Measurements from ENCODE around the gene KIAA0040.

The KIAA0040 gene

DNA sequence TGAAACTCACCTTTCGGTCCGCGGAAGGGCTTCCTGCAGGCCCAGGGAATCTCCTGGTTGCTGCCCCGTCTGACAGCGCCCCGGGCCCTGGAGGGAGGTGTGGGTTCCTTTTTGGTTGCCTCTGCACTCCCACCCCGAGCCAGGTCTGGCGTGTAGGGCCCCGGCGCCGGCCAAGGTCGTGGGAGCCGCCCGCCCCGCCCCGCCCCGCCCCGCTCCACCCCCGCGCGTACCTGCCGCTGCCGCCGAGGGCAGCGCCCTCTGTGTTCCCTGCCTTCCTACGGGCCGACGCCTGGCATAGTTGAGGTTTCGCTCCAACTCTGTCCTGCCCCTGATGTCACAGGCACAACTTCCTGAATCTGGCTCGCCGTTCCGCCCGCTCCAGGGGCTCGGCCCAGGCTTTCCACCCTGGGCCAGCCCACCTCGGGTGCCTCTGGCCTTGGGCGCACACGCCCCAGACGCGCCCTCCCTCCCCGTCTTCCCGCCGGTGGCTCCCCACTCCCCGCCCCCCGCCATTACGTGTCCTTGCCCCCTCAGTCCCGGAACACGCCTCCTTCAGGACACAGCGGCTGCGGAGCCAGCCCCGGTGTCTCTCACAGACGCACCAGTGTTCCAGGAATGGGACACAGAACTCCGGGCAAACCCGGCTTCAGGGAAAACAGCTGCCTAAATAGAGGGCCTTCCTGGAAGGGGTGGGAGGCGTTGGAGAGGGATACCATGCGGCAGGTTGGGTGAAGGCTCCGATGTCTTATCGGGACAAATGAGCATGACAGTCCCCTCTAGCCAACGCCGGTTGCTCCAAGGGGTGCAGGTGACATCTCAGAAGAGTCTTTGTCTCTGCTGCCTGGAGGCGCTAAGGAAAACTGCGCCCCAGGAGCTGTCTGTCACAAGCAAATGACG, at the start of gene KIAA0040:
Gene KIAA0040, minus strand, starts transcription at position 147 of the 897 bp plus-strand sequence. CDS start 31,763 bp downstream, outside the sequence.
- FAIRE-seq = no peak

DNA sequence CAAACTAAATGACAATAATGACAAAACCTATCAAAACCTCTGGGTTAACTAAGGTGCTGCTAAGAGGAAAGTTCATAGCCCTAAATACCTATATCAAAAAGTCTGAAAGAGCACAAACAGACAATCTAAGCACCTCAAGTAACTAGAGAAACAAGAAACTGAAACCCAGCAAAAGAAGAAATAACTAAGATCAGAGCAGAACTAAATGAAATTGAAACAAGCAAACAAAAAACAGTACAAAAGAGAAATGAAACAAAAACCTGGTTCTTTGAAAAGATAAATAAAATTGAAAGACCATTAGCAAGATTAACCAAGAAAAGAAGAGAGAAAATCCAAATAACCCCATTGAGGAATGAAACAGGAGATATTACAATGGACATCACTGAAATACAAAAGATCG, 44.8 kb upstream of the KIAA0040 start:
- FAIRE-seq = no peak

DNA sequence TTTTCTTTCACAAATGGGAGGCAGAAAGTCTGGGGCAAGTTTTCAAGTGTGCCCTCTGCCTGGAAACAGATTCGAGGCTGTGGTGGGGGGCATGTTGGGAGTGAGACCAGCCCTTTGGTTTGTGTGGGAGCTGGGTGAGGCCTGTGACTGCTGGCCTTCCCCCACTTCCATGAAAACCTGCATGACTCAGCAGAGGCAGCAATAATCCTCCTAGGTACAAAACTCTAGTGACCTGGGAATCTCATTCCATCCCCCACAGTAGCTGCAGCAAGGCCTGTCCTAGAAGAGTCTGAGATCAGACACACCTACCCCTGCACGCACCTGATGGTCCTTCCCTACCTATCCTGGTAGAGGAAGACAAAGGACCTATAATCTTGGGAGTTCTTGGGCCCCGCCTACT, 42.1 kb upstream of the KIAA0040 start:
- FAIRE-seq = no peak

DNA sequence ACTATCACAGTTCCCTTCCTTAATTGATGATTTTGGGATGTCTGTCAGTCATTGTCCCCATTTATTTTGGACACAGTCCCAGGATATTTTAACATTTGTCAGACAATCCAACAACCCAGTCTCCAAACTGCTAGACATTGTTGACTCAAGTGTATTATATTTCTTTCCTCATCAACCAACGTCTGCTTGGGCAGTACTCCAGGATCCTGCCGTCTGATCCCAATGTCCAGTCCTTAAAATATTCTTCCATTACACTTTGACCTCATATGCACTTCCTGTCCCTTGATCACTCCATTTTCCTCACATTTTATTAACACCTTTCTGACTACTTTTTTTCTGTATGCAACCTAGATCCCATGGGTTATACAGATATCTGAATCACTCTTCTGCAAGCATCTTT, 39.8 kb upstream of the KIAA0040 start:
- FAIRE-seq = no peak

DNA sequence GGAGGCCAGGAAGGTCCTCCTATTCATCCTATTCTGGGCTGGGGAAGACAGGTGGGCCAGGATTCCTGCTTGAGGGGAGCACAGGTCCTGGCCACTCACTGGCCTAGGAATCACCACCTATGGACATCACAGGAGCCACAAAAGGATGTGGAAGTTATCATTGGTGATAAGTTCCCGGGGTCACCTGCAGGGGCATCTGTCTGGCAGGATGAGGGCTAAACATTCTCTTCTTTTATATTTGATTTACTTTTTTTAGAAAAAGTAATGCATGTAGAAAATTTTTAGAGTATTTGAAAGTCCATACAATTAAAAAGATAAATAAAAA, 33.2 kb upstream of the KIAA0040 start:
- no peak for FAIRE-seq

DNA sequence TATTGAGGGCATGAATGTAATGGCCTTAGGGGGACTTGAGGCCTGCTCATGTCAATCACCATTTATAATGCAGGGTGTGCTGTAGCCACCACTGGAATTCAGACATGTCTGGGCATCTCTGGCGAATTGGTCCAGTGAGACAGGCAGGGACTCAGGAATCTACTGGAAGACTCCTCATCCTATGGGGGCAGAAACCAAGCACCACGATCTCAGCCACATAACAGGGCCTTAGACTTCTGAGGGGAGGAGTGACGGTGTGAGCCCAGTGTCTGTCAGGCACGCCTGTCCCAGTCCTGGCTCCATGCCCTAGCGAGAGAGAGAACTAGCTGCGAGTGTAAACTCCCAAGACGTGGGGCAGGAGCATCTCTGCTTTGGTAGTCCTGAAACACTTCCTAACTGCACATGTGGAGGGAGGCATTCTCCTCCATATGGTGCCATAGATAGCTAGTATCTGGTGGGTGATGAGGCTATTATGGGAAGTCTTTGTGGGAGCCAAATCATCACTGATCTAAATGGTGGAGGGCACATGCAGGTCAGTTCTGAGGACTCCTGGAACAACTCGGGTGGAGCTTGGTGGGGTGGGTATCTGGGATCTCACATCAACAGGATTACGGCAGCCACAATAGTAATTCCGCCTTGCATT, 29.8 kb upstream of the KIAA0040 start:
- no peak for FAIRE-seq

DNA sequence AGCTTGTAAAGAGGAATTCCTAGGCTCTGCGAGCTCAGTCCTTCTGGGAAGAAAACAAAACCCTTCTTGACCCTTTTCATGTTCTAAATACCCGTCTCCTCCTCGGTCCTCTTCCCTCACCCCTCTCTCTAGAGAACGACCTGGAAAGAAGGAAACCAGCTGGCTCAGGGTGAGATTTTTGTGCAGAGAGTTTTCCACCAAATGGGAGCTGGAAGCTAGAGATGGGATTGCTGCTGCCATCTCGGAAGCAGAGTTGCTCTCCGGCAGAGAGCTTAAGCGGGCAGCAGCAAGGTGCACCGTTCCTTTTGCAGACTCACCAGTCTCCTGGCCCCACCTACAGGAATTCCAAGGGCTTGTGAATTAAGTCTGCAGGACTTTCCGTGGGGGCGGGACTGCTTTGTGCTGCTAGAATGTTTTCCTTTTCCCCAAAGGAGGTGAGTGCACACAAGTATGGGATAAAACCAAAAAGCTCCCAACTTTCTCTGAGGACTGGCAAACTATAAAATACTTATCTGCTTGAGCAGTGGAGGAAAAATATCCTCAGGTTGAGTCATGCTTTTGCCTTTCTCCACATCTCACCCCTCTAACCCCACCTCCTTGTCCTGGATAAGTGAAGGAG, 29.1 kb upstream of the KIAA0040 start:
- no peak for FAIRE-seq

DNA sequence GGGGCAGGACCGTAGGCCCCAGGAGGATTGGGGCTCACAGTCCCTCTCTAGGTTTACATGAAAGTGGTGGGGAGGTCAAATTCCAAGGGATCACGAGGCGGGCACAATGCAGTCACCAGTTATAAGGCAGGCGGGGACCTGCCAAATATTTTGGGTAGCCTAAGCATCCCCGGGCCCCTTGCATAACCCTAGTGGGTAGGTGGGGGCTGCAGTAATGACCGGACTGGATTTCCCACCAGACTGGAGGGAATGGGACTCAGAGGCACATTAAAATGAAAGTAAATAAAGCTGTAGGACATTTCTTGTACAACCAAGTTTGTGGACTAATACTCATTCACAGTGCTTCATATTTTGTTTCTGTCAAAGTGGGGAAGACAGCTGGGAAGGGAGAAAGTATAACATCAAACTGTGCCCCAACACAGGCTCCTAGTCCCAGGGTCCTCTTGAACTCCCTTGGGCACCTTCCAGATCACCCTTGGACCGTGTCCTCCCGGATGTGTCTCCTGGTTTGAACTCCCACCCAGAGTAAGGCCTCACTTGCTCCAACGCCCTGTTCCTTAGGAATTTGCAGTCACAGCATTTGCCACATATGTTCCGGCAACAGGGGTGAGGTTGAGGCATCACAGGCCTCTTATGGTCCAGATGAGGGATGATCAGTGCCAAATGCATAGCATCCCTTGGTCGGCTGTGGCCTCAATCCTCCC, 28.4 kb upstream of the KIAA0040 start:
- no peak for FAIRE-seq

DNA sequence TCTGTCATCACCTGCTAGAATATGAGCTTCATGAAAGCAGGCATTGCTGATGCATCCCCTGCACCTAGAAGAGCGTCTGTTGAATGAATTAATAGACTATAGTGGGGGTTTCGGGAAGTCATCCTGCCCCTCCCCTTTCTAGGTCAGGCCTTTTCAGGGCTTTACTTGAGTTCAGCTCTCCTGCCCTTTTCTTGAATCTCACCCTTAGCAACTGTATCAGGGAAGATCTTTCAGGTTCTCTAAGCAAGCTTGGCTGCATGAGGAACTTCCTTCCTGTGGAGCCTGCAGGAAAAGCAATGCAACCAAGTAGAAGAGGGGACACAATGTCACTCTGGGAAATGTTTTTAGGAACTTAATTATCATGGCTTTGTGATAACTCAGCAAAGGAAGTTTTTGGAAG, 27.2 kb upstream of the KIAA0040 start:
- FAIRE-seq = no peak

DNA sequence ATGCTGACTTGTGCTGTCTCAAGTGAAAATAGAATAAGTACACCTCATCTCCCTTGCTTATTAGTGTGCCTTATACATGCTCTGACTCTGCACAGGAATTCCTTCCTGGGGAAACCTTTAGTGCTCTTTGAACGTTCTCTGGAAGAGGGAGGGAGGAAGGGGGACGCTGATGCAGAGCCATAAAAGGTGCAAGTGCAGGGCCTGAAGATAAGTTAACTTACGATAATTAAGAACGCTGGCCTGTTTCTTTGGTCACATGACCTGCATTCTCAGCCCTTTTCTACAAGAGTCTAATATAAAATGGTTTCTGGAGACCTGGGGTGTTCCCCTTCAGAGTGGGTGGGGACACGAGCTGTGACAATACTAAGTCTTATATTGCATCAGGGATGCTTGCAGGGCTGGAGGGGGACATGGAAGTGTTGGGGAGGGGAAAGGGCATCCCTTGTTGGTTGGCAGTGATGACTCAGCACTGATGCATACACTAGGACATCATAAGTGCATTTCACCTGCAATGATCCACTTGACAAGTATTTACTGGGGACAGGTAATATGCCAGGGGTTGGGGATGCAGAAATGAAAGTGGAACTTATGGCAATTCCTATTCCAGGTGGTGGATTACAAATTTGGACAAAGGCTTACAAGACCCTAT, 26.3 kb upstream of the KIAA0040 start:
- no peak for FAIRE-seq

DNA sequence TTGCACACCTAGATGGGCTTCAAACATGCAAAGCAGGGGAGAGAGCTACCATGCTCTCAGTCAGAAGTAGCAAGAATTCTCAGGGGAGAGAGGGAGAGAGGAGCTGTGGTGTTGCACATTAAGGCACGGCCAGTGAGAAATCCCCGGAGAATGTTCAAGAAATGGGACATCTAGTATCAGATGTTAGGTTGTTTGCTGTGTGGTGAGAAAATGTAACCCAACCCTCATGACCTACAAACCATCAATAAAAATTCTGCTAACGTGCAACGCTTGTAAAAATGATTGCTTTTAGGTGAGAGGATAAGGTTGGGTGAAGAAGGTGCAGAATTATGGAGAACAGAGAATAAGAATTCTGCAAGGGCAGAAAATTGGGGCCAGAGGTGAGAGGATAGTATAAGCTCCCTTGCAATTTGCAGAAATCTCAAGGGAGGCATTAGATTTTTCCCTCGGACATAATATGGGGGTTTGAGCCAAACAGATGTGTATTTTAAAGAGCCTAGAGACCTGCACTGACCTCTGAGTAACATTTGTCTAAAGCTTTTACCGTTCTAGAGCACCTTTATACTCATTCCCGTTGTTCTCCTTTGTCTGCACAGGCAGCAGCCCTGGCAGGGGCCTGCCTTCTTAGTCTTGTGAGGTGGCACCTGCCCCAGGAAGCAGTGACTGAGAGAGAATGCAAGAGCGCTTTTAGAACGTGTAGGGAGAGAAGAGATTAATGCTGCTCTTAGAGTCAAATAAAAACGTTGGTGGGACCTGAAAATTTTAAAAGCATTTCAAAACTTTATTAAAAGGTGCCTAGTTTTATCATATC, 25.4 kb upstream of the KIAA0040 start:
- no peak for FAIRE-seq

DNA sequence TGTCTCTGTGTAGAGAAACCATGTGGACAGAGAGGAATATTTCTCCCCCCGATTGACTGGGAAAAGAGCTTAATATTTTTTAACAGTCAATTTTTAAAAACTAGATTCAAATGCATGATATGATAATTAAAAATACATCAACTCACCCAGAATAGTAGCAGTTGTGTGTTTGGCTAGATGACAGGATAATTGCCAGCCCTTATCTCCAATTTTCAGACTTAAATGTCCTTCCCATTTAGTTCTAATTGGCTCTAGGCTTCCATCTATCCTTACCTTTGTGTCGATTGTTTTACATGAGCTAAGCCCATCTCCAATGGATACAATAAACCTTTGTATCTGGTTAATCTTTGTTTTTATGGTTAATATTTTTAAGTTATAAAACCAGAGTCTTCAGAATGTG, 23.9 kb upstream of the KIAA0040 start:
- no peak for FAIRE-seq

DNA sequence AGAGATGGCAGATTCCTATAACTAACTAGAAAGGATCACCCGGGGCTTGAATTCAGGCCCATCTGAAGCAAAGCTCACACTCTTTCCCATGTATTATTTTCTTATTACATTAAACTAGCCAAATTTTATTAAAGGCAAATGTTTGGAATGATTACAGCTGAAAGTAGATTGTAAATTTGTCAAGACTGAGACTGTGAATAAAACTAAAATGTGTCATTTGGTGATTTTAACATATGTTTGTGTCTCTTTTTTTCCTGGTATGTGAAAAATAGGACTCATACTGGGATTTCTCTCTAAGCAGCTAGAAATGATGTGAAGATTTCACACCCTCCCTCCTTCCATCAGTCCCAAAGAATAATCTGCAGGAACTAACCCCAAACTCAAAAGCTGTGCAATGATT, 19.1 kb upstream of the KIAA0040 start:
- no peak for FAIRE-seq

DNA sequence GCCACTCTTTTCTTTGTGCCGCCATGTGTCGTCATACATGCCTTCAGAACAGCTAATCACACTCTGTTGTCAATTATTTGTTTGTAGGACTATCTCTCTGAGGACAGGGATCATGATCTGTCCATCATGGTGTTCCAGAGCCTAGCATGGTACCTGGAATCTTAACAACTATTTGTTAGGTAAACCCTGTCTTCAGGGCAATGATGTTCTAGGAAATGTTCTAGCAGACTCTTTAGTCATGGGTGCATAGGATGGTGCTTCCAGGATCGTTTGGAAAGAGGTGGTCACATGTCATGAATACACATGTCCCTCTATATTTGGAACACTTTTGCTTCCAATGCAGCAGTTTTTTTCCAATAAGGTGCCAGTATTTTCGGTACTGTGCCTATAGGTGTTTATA, 18.2 kb upstream of the KIAA0040 start:
- FAIRE-seq = no peak

DNA sequence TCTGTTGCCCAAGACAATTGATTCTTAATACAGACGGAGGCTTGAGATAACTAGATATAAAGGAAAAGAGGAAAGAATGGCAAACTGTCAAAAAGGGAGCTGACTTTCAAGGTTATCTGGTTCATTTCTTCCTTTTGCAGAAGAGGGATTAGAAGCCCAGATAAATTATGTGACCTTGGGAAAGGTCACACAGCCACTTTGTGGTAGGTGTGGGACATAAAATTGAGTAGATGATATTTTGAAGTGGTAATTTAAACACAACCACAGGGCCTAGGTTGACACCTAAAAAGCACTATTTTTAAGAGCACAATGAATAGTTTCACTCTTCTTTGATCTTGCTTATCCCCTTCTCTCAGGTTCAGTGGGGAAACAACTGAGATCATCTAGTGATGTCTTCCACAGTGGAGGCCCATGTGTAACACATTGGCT, 16.9 kb upstream of the KIAA0040 start:
- FAIRE-seq = no peak

DNA sequence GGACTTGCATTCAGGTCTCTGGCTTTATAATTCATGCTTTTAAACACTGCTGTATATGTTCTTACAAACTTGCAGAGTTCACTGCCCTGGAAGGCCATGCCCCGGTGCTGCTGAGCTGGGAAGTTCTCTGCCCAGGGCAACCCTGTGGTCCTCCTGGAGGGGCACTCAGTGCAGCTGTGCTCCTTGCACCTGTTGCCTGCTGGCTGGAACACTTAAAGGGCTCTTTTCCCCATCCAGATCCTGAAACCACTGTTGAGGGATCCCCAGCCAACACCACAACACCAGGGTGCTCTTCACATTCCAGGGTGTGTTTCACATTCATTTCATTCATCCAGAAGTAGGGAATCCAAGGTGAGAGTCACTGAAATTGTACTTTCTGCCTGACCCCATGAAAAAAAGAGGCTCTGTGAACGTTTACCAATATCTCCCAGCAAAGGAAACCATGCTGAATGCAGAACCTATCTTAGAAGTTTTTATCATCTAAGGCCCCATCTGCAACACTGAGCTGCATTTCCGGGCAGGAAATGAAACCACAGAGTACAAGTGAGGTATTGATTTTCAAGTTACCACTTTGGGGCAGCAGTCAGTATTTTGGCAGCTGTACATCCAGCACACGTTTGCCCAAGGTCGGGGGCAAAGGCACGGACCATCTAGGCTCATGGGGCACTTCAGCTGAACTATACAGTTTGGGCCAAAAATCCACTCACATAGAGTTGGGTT, 16.4 kb upstream of the KIAA0040 start:
- no peak for FAIRE-seq

DNA sequence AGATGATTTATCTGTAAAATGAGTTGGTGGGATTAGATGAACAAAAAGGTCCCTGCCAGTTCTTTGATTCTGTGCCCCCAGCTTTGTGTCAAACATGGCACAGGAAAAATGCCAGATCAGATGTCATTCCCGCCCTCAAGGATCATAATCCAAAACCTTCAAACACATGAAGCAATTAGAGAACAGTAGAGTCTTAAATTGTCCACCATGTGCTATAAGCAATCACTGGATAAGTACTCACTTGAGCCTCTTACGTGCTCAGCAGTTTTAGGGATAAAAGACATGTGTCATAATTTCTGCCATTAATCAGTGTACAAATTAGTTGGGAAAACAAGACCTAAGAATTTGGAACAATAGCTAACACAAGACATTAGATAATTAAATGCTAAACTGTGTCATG, 15.4 kb upstream of the KIAA0040 start:
- FAIRE-seq = no peak

DNA sequence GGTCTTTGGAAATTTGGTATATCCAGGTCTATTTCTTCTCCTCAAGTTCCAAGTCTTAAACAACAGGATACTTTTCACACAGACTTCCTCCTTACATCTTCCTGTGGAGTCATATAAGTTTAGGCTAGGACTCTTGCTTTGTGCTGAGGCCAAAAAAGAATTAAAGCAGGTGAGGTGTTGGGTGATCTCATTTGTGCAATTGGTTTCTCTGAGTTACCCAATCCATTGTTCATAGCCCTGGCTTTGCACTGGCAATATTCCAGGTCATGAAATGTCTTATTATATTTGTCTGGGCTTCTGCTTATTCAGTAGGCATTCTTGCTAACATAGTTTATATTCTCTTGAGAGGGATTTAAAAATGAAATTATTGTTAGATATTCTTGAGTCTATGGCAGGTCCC, 14.1 kb upstream of the KIAA0040 start:
- no peak for FAIRE-seq

DNA sequence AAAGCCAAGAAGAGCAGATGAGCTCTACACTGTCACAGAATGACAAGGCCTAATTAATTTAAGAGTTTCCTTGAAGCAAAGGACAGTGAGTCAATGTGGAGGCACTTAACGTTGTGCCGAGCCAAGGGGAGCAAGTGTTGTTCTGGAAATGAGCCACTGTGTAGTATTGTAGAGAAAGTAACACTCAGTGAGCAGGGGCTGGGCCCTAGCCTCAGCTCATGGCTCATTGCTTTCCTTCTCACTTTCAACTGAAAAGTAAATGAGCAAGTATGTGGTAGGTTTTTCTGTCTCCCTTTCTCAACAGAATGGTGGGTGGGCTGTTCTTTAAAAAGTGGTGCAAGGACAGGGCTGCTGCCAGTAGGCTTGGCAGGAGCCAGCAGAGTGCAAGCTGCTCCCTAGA, 11.8 kb upstream of the KIAA0040 start:
- no peak for FAIRE-seq

DNA sequence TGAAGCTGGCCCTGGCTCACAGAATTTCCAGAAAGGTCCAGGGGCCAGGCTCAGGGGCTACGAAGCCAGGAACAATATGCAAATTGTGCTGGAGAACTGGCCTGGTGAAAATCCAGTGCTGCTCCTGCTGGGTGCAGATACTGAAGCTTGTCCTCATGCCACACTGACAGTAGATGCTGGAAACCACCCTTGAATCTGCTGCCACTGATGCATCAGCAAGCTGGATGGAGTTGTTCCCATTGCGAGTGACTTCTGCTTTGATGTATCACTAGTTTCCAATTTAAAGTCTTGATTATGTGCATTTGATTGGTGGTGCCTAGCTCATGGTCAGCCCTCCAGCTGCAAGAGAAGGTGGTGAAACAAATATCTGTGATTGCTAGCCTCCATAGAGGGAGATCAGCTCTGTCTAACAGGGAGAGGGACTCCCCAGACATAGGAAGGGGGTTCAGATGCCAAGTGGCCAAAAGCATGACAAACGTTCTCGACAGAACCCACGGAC, 11.0 kb upstream of the KIAA0040 start:
- FAIRE-seq = no peak

Measured in TTC549 (cell line).